Liver (tissue), 9 donors: ENCODE results near the gene RAB27B. TPM values are rescaled to one million over a fixed set of nuclear protein-coding genes. Genes with fewer than 3 reads are reported as not detected.
A peak's percentile ranks its signal among the peaks of the same experiment; 100 is the strongest.

Experiments
- DNase-seq: peaks from one replicate; pipeline ENCODE4 v3.0.0-alpha.2; 2017; ENCODE audit warnings: low spot score
- H3K27ac ChIP-seq, 2 donors: one replicate each; pipeline ENCODE4 v1.7.0; 2013; ENCODE audit warnings: inconsistent platforms in 2 of 2, low read length in 2 of 2, control low read depth in 1 of 2, low read depth in 1 of 2, mild to moderate bottlenecking in 1 of 2
- H3K27me3 ChIP-seq, 4 donors: one replicate each; pipeline versions ENCODE4 v1.6.1 to v1.7.0; 2013; ENCODE audit warnings: low read length in 3 of 4, inconsistent platforms in 1 of 4, mild to moderate bottlenecking in 1 of 4, moderate library complexity in 1 of 4; ENCODE audit not compliant: control insufficient read depth in 4 of 4, insufficient read depth in 4 of 4
- H3K36me3 ChIP-seq, 4 donors: one replicate each; pipeline versions ENCODE4 v1.6.1 to v1.7.0; 2013; ENCODE audit warnings: low read length in 3 of 4, mild to moderate bottlenecking in 3 of 4, low read depth in 1 of 4, moderate library complexity in 1 of 4; ENCODE audit not compliant: control insufficient read depth in 4 of 4, insufficient read depth in 3 of 4
- H3K4me1 ChIP-seq, 4 donors: one replicate each; pipeline versions ENCODE4 v1.6.1 to v1.7.0; 2013; ENCODE audit warnings: low read length in 3 of 4, mild to moderate bottlenecking in 3 of 4, moderate library complexity in 1 of 4; ENCODE audit not compliant: control insufficient read depth in 4 of 4, insufficient read depth in 4 of 4
- H3K4me3 ChIP-seq, 3 donors: one replicate each; pipeline versions ENCODE4 v1.6.1 to v1.7.0; 2013; ENCODE audit warnings: low read length in 3 of 3, control low read depth in 1 of 3, low read depth in 1 of 3, mild to moderate bottlenecking in 1 of 3
- H3K9ac ChIP-seq, 2 donors: one replicate each; pipeline ENCODE4 v1.7.0; 2013; ENCODE audit warnings: low read length in 2 of 2, mild to moderate bottlenecking in 2 of 2, moderate library complexity in 2 of 2, control low read depth in 1 of 2, low read depth in 1 of 2
- H3K9me3 ChIP-seq, 4 donors: one replicate each; pipeline versions ENCODE4 v1.6.1 to v1.7.0; 2013; ENCODE audit warnings: low read length in 3 of 4; ENCODE audit not compliant: control insufficient read depth in 4 of 4
- ATF3 ChIP-seq: IDR thresholded peaks from 2 replicates; pipeline ENCODE4 v1.6.1; 2016; ENCODE audit warnings: antibody characterized with exemption
- CTCF ChIP-seq: fragments of 150-350 bp; IDR thresholded peaks from 2 replicates; pipeline ENCODE4 v1.5.1; 2017; ENCODE audit warnings: improper control_type of control experiment, low read depth, low read length; ENCODE audit not compliant: missing input control
- EGR1 ChIP-seq, 2 donors: IDR thresholded peaks; 2 replicates each; pipeline ENCODE4 v1.6.1; 2016 to 2018; ENCODE audit warnings: antibody characterized with exemption in 2 of 2, low read depth in 2 of 2
- FOXA1 ChIP-seq: IDR thresholded peaks from 2 replicates; pipeline ENCODE4 v1.6.1; 2016; ENCODE audit warnings: antibody characterized with exemption
- FOXA2 ChIP-seq: IDR thresholded peaks from 2 replicates; pipeline ENCODE4 v1.6.1; 2016; ENCODE audit warnings: antibody characterized with exemption
- GABPA ChIP-seq, 2 donors: IDR thresholded peaks in 1 of 2; conservative IDR thresholded peaks in 1 of 2; 2 replicates each; pipeline ENCODE4 v1.6.1; 2016; ENCODE audit warnings: antibody characterized with exemption in 2 of 2, mild to moderate bottlenecking in 1 of 2, moderate library complexity in 1 of 2
- HNF4A ChIP-seq, 2 donors: conservative IDR thresholded peaks; 2 replicates each; pipeline ENCODE4 v1.6.1; 2016; ENCODE audit warnings: antibody characterized with exemption in 2 of 2, mild to moderate bottlenecking in 2 of 2
- HNF4G ChIP-seq: IDR thresholded peaks from 2 replicates; pipeline ENCODE4 v1.6.1; 2016; ENCODE audit warnings: antibody characterized with exemption
- JUND ChIP-seq, 2 donors: IDR thresholded peaks; 2 replicates each; pipeline ENCODE4 v1.6.1; 2016; ENCODE audit warnings: antibody characterized with exemption in 2 of 2
- MAX ChIP-seq: IDR thresholded peaks from 2 replicates; pipeline ENCODE4 v1.6.1; 2016; ENCODE audit warnings: antibody characterized with exemption
- NR2F2 ChIP-seq: IDR thresholded peaks from 2 replicates; pipeline ENCODE4 v1.6.1; 2016; ENCODE audit warnings: antibody characterized with exemption
- RAD21 ChIP-seq, 2 donors: IDR thresholded peaks; 2 replicates each; pipeline ENCODE4 v1.6.1; 2016; ENCODE audit warnings: antibody characterized with exemption in 2 of 2, mild to moderate bottlenecking in 2 of 2
- REST ChIP-seq: IDR thresholded peaks from 2 replicates; pipeline ENCODE4 v1.6.1; 2016; ENCODE audit warnings: antibody characterized with exemption, mild to moderate bottlenecking
- RXRA ChIP-seq, 2 donors: IDR thresholded peaks; 2 replicates each; pipeline ENCODE4 v1.6.1; 2017 to 2018; ENCODE audit warnings: antibody characterized with exemption in 2 of 2, mild to moderate bottlenecking in 1 of 2
- SP1 ChIP-seq: IDR thresholded peaks from 2 replicates; pipeline ENCODE4 v1.6.1; 2018; ENCODE audit warnings: antibody characterized with exemption, mild to moderate bottlenecking
- TAF1 ChIP-seq: conservative IDR thresholded peaks from 2 replicates; pipeline ENCODE4 v1.6.1; 2016; ENCODE audit warnings: antibody characterized with exemption, mild to moderate bottlenecking
- YY1 ChIP-seq: IDR thresholded peaks from 2 replicates; pipeline ENCODE4 v1.6.1; 2016; ENCODE audit warnings: antibody characterized with exemption, mild to moderate bottlenecking
- ZBTB33 ChIP-seq: IDR thresholded peaks from 2 replicates; pipeline ENCODE4 v1.6.1; 2016; ENCODE audit warnings: antibody characterized with exemption
- WGBS: extraction: QIAGEN DNeasy Blood & Tissue Kit; methylation state at CpG from one replicate; pipeline ENCODE4 v1.1.7; 2013; 5-methylcytosine and 5-hydroxymethylcytosine counted together
- polyA plus RNA-seq, 2 donors: library from polyadenylated mRNA; stranded (reverse) in 1 of 2; unstranded in 1 of 2; fragments of 200-250 nt in 1 of 2; fragments of >200 nt in 1 of 2; fragmentation: Nextera tagmentation in 1 of 2; extraction: Ambion mirVana in 1 of 2; gene quantifications; one replicate each; pipeline versions ENCODE4 v1.2.1 to v1.2.3, GENCODE V29; 2013 to 2015
- total RNA-seq, 2 donors: library from RNA; depleted of rRNA; stranded (reverse); fragments of >200 nt; gene quantifications; one replicate each; pipeline ENCODE4 v1.2.3, GENCODE V29; 2014
- donor health status: healthy.
- donor health status: healthy.
- donor health status: healthy.
- donor health status: healthy.
- donor health status: healthy.

Gene RAB27B
- total and polyA plus RNA-seq, 4 donors: 0.13 to 4.5 (median 0.24) TPM

DNA sequence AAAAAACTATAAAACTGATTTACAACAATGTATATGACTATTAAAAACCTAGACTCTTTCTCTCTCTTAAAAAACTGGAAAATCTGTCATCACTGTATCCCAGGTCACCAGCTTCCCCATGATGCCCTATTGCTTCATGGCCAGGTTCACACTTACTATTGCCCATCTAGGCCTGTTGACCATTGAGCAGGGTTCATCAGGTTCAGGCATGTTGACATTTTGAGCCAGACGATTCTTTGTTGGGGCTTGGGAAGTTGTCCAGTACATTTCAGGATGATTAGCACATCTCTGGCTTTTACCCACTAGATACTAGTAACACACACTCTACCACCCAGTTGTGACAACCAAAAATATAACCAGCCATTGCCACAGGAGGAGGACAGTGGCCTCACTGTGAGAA is 26.9 kb upstream of the RAB27B start:
- H3K36me3 ChIP-seq: no peaks in the 10 kb centered on the region
- 36% methylated on average over 1 of the region's 1 CpG for WGBS
- no peak overlapping the region for H3K4me3 ChIP-seq
- TF ChIP-seq RAD21 (IDR thresholded peaks at IDR 0.05): peak; percentile 66 to 67
- TF ChIP-seq TAF1: no peak
- peak; percentile 99 for TF ChIP-seq FOXA2
- TF ChIP-seq GABPA (IDR thresholded peaks at IDR 0.05 in 1 of 2, conservative IDR thresholded peaks at IDR 0.05 in 1 of 2): peak in 1 of 2 donors; percentile 17
- peak; percentile 99 for TF ChIP-seq FOXA1
- peak; percentile 91 for TF ChIP-seq SP1
- peak; percentile 74 to 95 for TF ChIP-seq JUND (IDR thresholded peaks at IDR 0.05)
- TF ChIP-seq REST: peak; percentile 67
- peak; percentile 97 to 98 for TF ChIP-seq RXRA (IDR thresholded peaks at IDR 0.05)
- TF ChIP-seq NR2F2: no peak
- no peak for TF ChIP-seq CTCF
- peak in 1 of 2 donors; percentile 49 for TF ChIP-seq EGR1 (IDR thresholded peaks at IDR 0.05; ENCODE audit: low read depth in 2 of 2)
- TF ChIP-seq ZBTB33: peak; percentile 74
- peak; percentile 55 for TF ChIP-seq ATF3
- peak; percentile 89 for TF ChIP-seq MAX
- TF ChIP-seq HNF4A (conservative IDR thresholded peaks at IDR 0.05): peak; percentile 96 to 99
- TF ChIP-seq HNF4G: peak; percentile 68
- peak; percentile 87 for TF ChIP-seq YY1
- H3K27ac ChIP-seq: no peak overlapping the region
- H3K9me3 ChIP-seq: no peaks in the 10 kb centered on the region
- no peaks in the 10 kb centered on the region for H3K27me3 ChIP-seq
- H3K9ac ChIP-seq: no peak overlapping the region
- peaks cover 0 to 5% (median 0%) of the 10 kb centered on the region in 4 donors for H3K4me1 ChIP-seq
- DNase-seq: no peak
